Thyroid gland (tissue), 4 donors: ENCODE measurements around the gene DNAAF5. TPM values are rescaled to one million over a fixed set of nuclear protein-coding genes. Genes with fewer than 3 reads are reported as not detected.

Source experiments
- DNase-seq, 2 donors: peaks; one replicate each; pipeline ENCODE4 v3.0.0-alpha.2; 2019
- H3K27ac ChIP-seq, 3 donors: fragments of 200-600 bp; sonication (generic); 1 replicate in 2 of 3; 2 replicates in 1 of 3; pipeline ENCODE4 v1.5.1; 2016 to 2019; ENCODE audit warnings: mild to moderate bottlenecking in 1 of 3, moderate library complexity in 1 of 3
- H3K27me3 ChIP-seq: fragments of 200-600 bp; sonication (generic); one replicate; pipeline ENCODE4 v1.5.1; 2019
- H3K36me3 ChIP-seq, 2 donors: fragments of 200-600 bp; sonication (generic); one replicate each; pipeline ENCODE4 v1.5.1; 2016 to 2019
- H3K4me1 ChIP-seq, 2 donors: fragments of 200-600 bp; sonication (generic); one replicate each; pipeline ENCODE4 v1.5.1; 2017 to 2019
- H3K4me3 ChIP-seq, 3 donors: fragments of 200-600 bp; sonication (generic); replicated peaks in 1 of 3; 1 replicate in 2 of 3; 2 replicates in 1 of 3; pipeline ENCODE4 v1.5.1; 2016; ENCODE audit warnings: mild to moderate bottlenecking in 1 of 3
- H3K9me3 ChIP-seq: fragments of 200-600 bp; sonication (generic); one replicate; pipeline ENCODE4 v1.5.1; 2017
- CTCF ChIP-seq, 6 experiments: fragments of 200-600 bp in 3 of 6; fragments of 450-650 bp in 3 of 6; sonication (generic) in 3 of 6; IDR thresholded peaks; one replicate each; pipeline ENCODE4 v1.5.1; 2016 to 2019; ENCODE audit warnings: antibody characterized with exemption in 6 of 6, mild to moderate bottlenecking in 2 of 6, inconsistent platforms in 1 of 6, moderate library complexity in 1 of 6
- POLR2A ChIP-seq, 2 donors: fragments of 450-650 bp; IDR thresholded peaks; one replicate each; pipeline ENCODE4 v1.6.1; 2017; ENCODE audit warnings: antibody characterized with exemption in 2 of 2, mild to moderate bottlenecking in 2 of 2, moderate library complexity in 1 of 2
- WGBS, 2 donors: methylation state at CpG; one replicate each; pipeline ENCODE4 v1.1.5; 2017; 5-methylcytosine and 5-hydroxymethylcytosine counted together
- intact Hi-C: fragments of 100-400 bp; cut with DNase I; formaldehyde crosslinking; loops from one replicate; pipeline ENCODE4 v1.15.1; 2023
- total RNA-seq, 4 donors: library from RNA; depleted of rRNA; stranded (reverse); fragments of >200 nt; gene quantifications; one replicate each; pipeline ENCODE4 v1.2.3, GENCODE V29; 2016

The DNAAF5 gene
- total RNA-seq, 4 donors from 2014 or later: 20.2 to 40.7 (median 34.0) TPM

GRCh38 chr7:824081-824480, 97.6 kb downstream of the DNAAF5 start:
- TF ChIP-seq CTCF (IDR thresholded peaks at IDR 0.05): no peak
- no peak for TF ChIP-seq POLR2A (IDR thresholded peaks at IDR 0.05)
- 86 to 90% methylated on average over 7 of the region's 7 CpGs for WGBS, 2 donors
- Histone ChIP-seq H3K27me3 (no peaks in the 10 kb centered on the region), H3K36me3 (no peaks in the 10 kb centered on the region), H3K4me3 (no peak overlapping the region), H3K27ac (no peak overlapping the region), H3K4me1 (peaks cover 0 to 30% of the 10 kb centered on the region in 2 donors), H3K9me3 (no peaks in the 10 kb centered on the region)
- intact Hi-C loops: no loop called here
- no peak for DNase-seq

GRCh38 chr7:824664-825063, 98.2 kb downstream of the DNAAF5 start:
- Histone ChIP-seq H3K36me3 (no peaks in the 10 kb centered on the region), H3K4me1 (peaks cover 0 to 30% of the 10 kb centered on the region in 2 donors)
- DNase-seq: no peak

GRCh38 chr7:825386-825785, 98.9 kb downstream of the DNAAF5 start:
- DNase-seq: no peak
- Histone ChIP-seq H3K4me1 (peaks cover 5 to 27% of the 10 kb centered on the region in 2 donors), H3K4me3 (no peak overlapping the region), H3K36me3 (no peaks in the 10 kb centered on the region), H3K27me3 (no peaks in the 10 kb centered on the region), H3K9me3 (no peaks in the 10 kb centered on the region), H3K27ac (no peak overlapping the region)
- 68 to 82% methylated on average over 6 of the region's 6 CpGs for WGBS, 2 donors
- TF ChIP-seq CTCF (IDR thresholded peaks at IDR 0.05) (no peak), POLR2A (IDR thresholded peaks at IDR 0.05) (no peak)
- intact Hi-C loops: no loop called here

More at GRCh38 chr7:824664-825063, 98.2 kb downstream of the DNAAF5 start:
- TF ChIP-seq CTCF (IDR thresholded peaks at IDR 0.05) (no peak), POLR2A (IDR thresholded peaks at IDR 0.05) (no peak)
- WGBS, 2 donors: 82 to 85% methylated on average over 10 to 11 of the region's 11 CpGs
- H3K27me3 ChIP-seq: no peaks in the 10 kb centered on the region
- intact Hi-C loops: no loop called here
- H3K9me3 ChIP-seq: no peaks in the 10 kb centered on the region
- H3K27ac ChIP-seq: no peak overlapping the region
- no peak overlapping the region for H3K4me3 ChIP-seq

- TF ChIP-seq POLR2A (IDR thresholded peaks at IDR 0.05) (no peak), CTCF (IDR thresholded peaks at IDR 0.05) (no peak)
These were observed 99.9 kb downstream of the DNAAF5 start for GRCh38 chr7:826230-826917.

GRCh38 chr7:828793-829561, 102.5 kb downstream of the DNAAF5 start:
- no peaks in the 10 kb centered on the region for H3K36me3 ChIP-seq
- H3K4me1 ChIP-seq: peaks cover 28 to 44% of the 10 kb centered on the region in 2 donors
- no peaks in the 10 kb centered on the region for H3K27me3 ChIP-seq
- H3K4me3 ChIP-seq: no peak overlapping the region
- no peak for TF ChIP-seq CTCF (IDR thresholded peaks at IDR 0.05)
- no peak overlapping the region for H3K27ac ChIP-seq
- WGBS, 2 donors: 92 to 93% methylated on average over 14 of the region's 14 CpGs
- no peaks in the 10 kb centered on the region for H3K9me3 ChIP-seq
- intact Hi-C loops: no loop called here
- no peak for DNase-seq

More at GRCh38 chr7:826230-826917, 99.9 kb downstream of the DNAAF5 start:
- DNase-seq: no peak
- Histone ChIP-seq H3K4me1 (peaks cover 14 to 27% of the 10 kb centered on the region in 2 donors), H3K27me3 (no peaks in the 10 kb centered on the region), H3K27ac (peak overlapping the region in 1 of 3 donors; percentile 39), H3K9me3 (no peaks in the 10 kb centered on the region), H3K4me3 (no peak overlapping the region), H3K36me3 (no peaks in the 10 kb centered on the region)
- intact Hi-C loops: no loop called here
- WGBS, 2 donors: 81 to 82% methylated on average over 16 to 29 of the region's 29 CpGs
